ENCODE measurements around the gene GNL2.
"Not testable (repeated sequence)": the region's sequence is repeated elsewhere in the genome, so short reads cannot be mapped to it uniquely, and the experiment has no call there.

Gene GNL2

GRCh38 chr1:37537378-37537777 is 58.4 kb downstream of the GNL2 start:
- no peak overlapping the region for H3K4me3 ChIP-seq (ENCODE audit: low read depth, low read length)
- no peaks in the 10 kb centered on the region for H3K27me3 ChIP-seq (ENCODE audit: control insufficient read depth, insufficient read depth, low read length)
- H3K9ac ChIP-seq (ENCODE audit: low read depth, low read length), result no peak overlapping the region
- no peaks in the 10 kb centered on the region for H3K9me3 ChIP-seq (ENCODE audit: control insufficient read depth, insufficient read depth, low read length)
- no peaks in the 10 kb centered on the region for H3K4me1 ChIP-seq (ENCODE audit: control insufficient read depth, insufficient read depth, low read length)
- H3K36me3 ChIP-seq (ENCODE audit: control insufficient read depth, insufficient read depth, low read length), result peaks cover 58% of the 10 kb centered on the region
- no peak overlapping the region for H3K27ac ChIP-seq (ENCODE audit: low read depth, low read length)

GRCh38 chr1:37533317-37534093 is 62.2 kb downstream of the GNL2 start:
- H3K27me3 ChIP-seq (ENCODE audit: control insufficient read depth, insufficient read depth, low read length), result no peaks in the 10 kb centered on the region
- H3K9me3 ChIP-seq (ENCODE audit: control insufficient read depth, insufficient read depth, low read length), result no peaks in the 10 kb centered on the region
- no peaks in the 10 kb centered on the region for H3K4me1 ChIP-seq (ENCODE audit: control insufficient read depth, insufficient read depth, low read length)
- no peak overlapping the region for H3K27ac ChIP-seq (ENCODE audit: low read depth, low read length)
- H3K36me3 ChIP-seq (ENCODE audit: control insufficient read depth, insufficient read depth, low read length), result peaks cover 28% of the 10 kb centered on the region
- H3K9ac ChIP-seq (ENCODE audit: low read depth, low read length), result no peak overlapping the region
- no peak overlapping the region for H3K4me3 ChIP-seq (ENCODE audit: low read depth, low read length)

GRCh38 chr1:37532418-37533156 is 63.1 kb downstream of the GNL2 start:
- H3K4me3 ChIP-seq (ENCODE audit: low read depth, low read length); H3K27ac ChIP-seq (ENCODE audit: low read depth, low read length); H3K27me3 ChIP-seq (ENCODE audit: control insufficient read depth, insufficient read depth, low read length); H3K9me3 ChIP-seq (ENCODE audit: control insufficient read depth, insufficient read depth, low read length); H3K4me1 ChIP-seq (ENCODE audit: control insufficient read depth, insufficient read depth, low read length); H3K9ac ChIP-seq (ENCODE audit: low read depth, low read length): not testable (repeated sequence)
- peaks cover 21% of the 10 kb centered on the region for H3K36me3 ChIP-seq (ENCODE audit: control insufficient read depth, insufficient read depth, low read length)

- not testable (repeated sequence) for H3K36me3 ChIP-seq (ENCODE audit: control insufficient read depth, insufficient read depth, low read length); H3K4me1 ChIP-seq (ENCODE audit: control insufficient read depth, insufficient read depth, low read length); H3K9ac ChIP-seq (ENCODE audit: low read depth, low read length)
These were observed 65.8 kb downstream of the GNL2 start for GRCh38 chr1:37529888-37530287.

GRCh38 chr1:37519613-37520012 is 76.1 kb downstream of the GNL2 start:
- Histone ChIP-seq H3K9ac (ENCODE audit: low read depth, low read length) (no peak overlapping the region), H3K36me3 (ENCODE audit: control insufficient read depth, insufficient read depth, low read length) (no peaks in the 10 kb centered on the region), H3K4me3 (ENCODE audit: low read depth, low read length) (no peak overlapping the region), H3K9me3 (ENCODE audit: control insufficient read depth, insufficient read depth, low read length) (no peaks in the 10 kb centered on the region), H3K4me1 (ENCODE audit: control insufficient read depth, insufficient read depth, low read length) (peaks cover 7% of the 10 kb centered on the region; the same call in 1 of the 2 replicates), H3K27me3 (ENCODE audit: control insufficient read depth, insufficient read depth, low read length) (no peaks in the 10 kb centered on the region; the same call in none of the 2 replicates), H3K27ac (ENCODE audit: low read depth, low read length) (no peak overlapping the region)

More at GRCh38 chr1:37529888-37530287, 65.8 kb downstream of the GNL2 start:
- not testable (repeated sequence) for H3K27me3 ChIP-seq (ENCODE audit: control insufficient read depth, insufficient read depth, low read length); H3K4me3 ChIP-seq (ENCODE audit: low read depth, low read length); H3K9me3 ChIP-seq (ENCODE audit: control insufficient read depth, insufficient read depth, low read length); H3K27ac ChIP-seq (ENCODE audit: low read depth, low read length)

GRCh38 chr1:37518929-37519328 is 76.8 kb downstream of the GNL2 start:
- not testable (repeated sequence) for H3K9ac ChIP-seq (ENCODE audit: low read depth, low read length); H3K27ac ChIP-seq (ENCODE audit: low read depth, low read length); H3K27me3 ChIP-seq (ENCODE audit: control insufficient read depth, insufficient read depth, low read length); H3K4me1 ChIP-seq (ENCODE audit: control insufficient read depth, insufficient read depth, low read length); H3K4me3 ChIP-seq (ENCODE audit: low read depth, low read length); H3K36me3 ChIP-seq (ENCODE audit: control insufficient read depth, insufficient read depth, low read length); H3K9me3 ChIP-seq (ENCODE audit: control insufficient read depth, insufficient read depth, low read length)

- H3K9me3 ChIP-seq (ENCODE audit: control insufficient read depth, insufficient read depth, low read length); H3K4me3 ChIP-seq (ENCODE audit: low read depth, low read length); H3K9ac ChIP-seq (ENCODE audit: low read depth, low read length); H3K27me3 ChIP-seq (ENCODE audit: control insufficient read depth, insufficient read depth, low read length); H3K27ac ChIP-seq (ENCODE audit: low read depth, low read length); H3K36me3 ChIP-seq (ENCODE audit: control insufficient read depth, insufficient read depth, low read length): not testable (repeated sequence)
- H3K4me1 ChIP-seq (ENCODE audit: control insufficient read depth, insufficient read depth, low read length), result peaks cover 13% of the 10 kb centered on the region; the same call in 1 of the 2 replicates
These were observed 77.5 kb downstream of the GNL2 start for GRCh38 chr1:37518241-37518640.

GRCh38 chr1:37517569-37517968 is 78.2 kb downstream of the GNL2 start:
- no peaks in the 10 kb centered on the region for H3K9me3 ChIP-seq (ENCODE audit: control insufficient read depth, insufficient read depth, low read length)
- peaks cover 15% of the 10 kb centered on the region; the same call in 1 of the 2 replicates for H3K4me1 ChIP-seq (ENCODE audit: control insufficient read depth, insufficient read depth, low read length)
- H3K27ac ChIP-seq (ENCODE audit: low read depth, low read length), result no peak overlapping the region
- H3K9ac ChIP-seq (ENCODE audit: low read depth, low read length), result no peak overlapping the region
- H3K27me3 ChIP-seq (ENCODE audit: control insufficient read depth, insufficient read depth, low read length), result no peaks in the 10 kb centered on the region; the same call in none of the 2 replicates
- H3K36me3 ChIP-seq (ENCODE audit: control insufficient read depth, insufficient read depth, low read length), result peaks cover 7% of the 10 kb centered on the region
- H3K4me3 ChIP-seq (ENCODE audit: low read depth, low read length), result no peak overlapping the region
